HUES64 (cell line): Measurements from ENCODE around the gene DDAH2.

Experiments
- H3K27ac ChIP-seq: 2 replicates; pipeline ENCODE4 v1.7.0; 2013; ENCODE audit warnings: low read depth, low read length, inconsistent platforms
- H3K27me3 ChIP-seq: 2 replicates; pipeline ENCODE4 v1.6.1; 2013; ENCODE audit warnings: mild to moderate bottlenecking, low read length; ENCODE audit not compliant: insufficient read depth
- H3K36me3 ChIP-seq: 2 replicates; pipeline ENCODE4 v1.6.1; 2013; ENCODE audit warnings: mild to moderate bottlenecking, low read length; ENCODE audit not compliant: insufficient read depth
- H3K4me1 ChIP-seq: 2 replicates; pipeline ENCODE4 v1.6.1; 2013; ENCODE audit warnings: mild to moderate bottlenecking, low read length, moderate library complexity; ENCODE audit not compliant: insufficient read depth
- H3K4me3 ChIP-seq: 2 replicates; pipeline ENCODE4 v1.5.1; 2013; ENCODE audit warnings: mild to moderate bottlenecking, low read length, moderate library complexity
- H3K9ac ChIP-seq: 2 replicates; pipeline ENCODE4 v1.6.1; 2013; ENCODE audit warnings: mild to moderate bottlenecking, low read depth, low read length
- H3K9me3 ChIP-seq: 2 replicates; pipeline ENCODE4 v1.6.1; 2013; ENCODE audit warnings: low read depth, low read length; ENCODE audit not compliant: insufficient read depth
- WGBS: fragments of 150-250, 120-280 bp; methylation state at CpG from one replicate; pipeline ENCODE4 v1.1.7; 2013; ENCODE audit warnings: missing lambda C conversion rate; 5-methylcytosine and 5-hydroxymethylcytosine counted together

Gene DDAH2

DNA sequence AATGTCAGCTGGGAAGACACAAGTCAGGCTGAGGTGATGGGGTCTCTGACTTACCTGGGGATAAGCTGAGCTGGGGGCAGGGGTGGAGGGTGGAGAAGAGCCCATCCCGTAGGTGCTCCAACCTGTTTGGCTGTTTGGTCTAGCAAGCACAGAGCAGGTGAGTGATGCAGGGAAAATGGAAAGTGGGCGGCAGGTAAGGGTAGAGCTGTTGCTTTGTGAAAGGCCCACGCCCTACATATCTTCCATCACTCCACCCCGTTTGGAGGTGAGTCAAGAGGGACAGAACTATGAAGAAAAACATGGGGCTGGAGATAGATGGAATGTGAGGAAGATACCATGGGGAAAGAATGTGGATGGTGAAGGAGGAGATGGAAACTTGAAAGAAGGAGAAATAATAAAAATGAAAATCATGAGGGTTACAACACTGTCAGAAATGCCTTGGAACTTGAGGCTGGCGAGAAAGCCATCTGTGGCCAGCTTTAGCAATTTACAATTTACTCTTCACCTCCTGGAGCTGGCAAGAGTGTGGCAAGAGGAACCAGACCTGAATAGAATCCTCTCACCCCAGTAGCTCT is 8.8 kb downstream of the DDAH2 start:
- Histone ChIP-seq H3K9me3 (no peaks in the 10 kb centered on the region), H3K9ac (no peak overlapping the region), H3K27me3 (no peaks in the 10 kb centered on the region), H3K36me3 (no peaks in the 10 kb centered on the region), H3K4me1 (peaks cover 16% of the 10 kb centered on the region), H3K27ac (no peak overlapping the region), H3K4me3 (no peak overlapping the region)
- 96% methylated on average over 5 of the region's 5 CpGs for WGBS

DNA sequence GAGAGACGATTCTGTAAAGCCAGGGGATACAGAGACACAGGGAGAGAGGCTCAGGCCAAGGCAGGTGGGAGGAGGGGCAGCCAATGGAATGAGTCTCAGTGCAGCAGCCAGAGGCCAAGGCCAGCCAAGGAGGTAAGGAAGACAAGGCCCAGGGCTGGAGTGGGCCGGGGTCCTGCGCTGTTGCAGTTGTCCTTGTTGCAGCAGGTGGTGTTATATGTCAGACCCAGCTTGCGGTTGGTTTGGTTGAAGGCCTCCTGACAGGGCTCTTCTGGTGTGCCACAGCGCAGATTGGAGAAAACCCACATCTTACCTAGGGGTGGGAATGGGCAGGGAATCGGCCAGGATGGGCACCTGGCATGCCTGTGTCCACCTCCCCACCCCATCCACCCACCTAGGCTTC is 10.1 kb downstream of the DDAH2 start:
- no peak overlapping the region for H3K9ac ChIP-seq
- H3K4me1 ChIP-seq: peaks cover 28% of the 10 kb centered on the region
- H3K27ac ChIP-seq: no peak overlapping the region
- no peak overlapping the region for H3K4me3 ChIP-seq
- 89% methylated on average over 6 of the region's 6 CpGs for WGBS
- no peaks in the 10 kb centered on the region for H3K36me3 ChIP-seq
- H3K27me3 ChIP-seq: no peaks in the 10 kb centered on the region
- no peaks in the 10 kb centered on the region for H3K9me3 ChIP-seq

DNA sequence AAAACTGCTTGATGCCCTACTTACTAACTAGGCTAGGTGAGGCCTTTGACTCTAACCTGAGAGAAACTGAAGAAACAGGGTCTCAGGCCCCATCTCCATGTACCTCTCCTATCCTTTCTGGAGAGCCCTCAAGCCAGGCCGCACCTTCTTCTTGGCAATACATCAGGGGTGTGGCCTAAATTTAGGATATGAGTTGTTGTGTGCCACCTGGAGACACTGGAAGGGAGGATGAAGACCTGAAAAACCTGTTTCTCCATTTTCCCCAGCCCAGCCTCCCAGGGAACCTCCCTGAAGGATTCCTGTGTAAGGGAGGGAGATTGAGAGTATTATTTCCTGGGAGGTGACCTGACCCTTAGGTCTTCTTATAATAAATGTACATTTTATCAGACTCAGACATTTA is 10.8 kb downstream of the DDAH2 start:
- Histone ChIP-seq H3K9ac (no peak overlapping the region), H3K36me3 (no peaks in the 10 kb centered on the region), H3K9me3 (no peaks in the 10 kb centered on the region), H3K4me3 (no peak overlapping the region), H3K27me3 (no peaks in the 10 kb centered on the region), H3K4me1 (peaks cover 34% of the 10 kb centered on the region), H3K27ac (no peak overlapping the region)
- WGBS: no CpG with 5 or more reads among the region's 1 CpG

DNA sequence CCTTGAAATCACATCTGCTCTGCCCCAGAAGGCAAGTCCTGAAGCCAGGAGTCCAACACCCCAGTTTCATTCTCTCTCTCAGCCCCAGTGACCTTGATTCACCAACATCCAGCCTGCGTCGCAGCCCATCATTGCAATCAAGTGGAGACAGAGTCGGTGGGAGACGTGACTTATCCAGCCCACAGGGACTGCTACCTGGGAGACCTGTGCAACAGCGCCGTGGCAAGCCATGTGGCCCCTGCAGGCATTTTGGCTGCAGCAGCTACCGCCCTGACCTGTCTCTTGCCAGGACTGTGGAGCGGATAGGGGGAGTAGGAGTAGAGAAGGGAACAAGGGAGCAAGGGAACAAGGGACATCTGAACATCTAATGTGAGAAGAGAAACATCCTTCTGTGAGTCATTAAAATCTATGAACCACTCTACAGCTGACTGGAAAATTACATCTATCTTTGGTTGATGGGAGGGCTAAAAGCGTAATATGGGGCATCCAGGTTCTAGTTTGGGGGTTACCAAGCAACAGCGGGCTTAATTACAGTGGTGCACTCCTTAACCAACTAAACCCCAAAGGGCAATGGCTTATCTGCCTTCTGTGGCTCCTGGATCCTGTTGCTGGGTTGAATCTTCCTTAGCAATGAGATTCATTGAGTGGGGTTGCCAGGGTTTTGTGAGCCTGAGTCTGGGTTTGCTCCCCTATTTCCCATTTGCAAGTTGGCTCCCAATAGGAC is 11.4 kb downstream of the DDAH2 start:
- no peak overlapping the region for H3K9ac ChIP-seq
- peaks cover 36% of the 10 kb centered on the region for H3K4me1 ChIP-seq
- 72% methylated on average over 10 of the region's 10 CpGs for WGBS
- no peaks in the 10 kb centered on the region for H3K9me3 ChIP-seq
- no peaks in the 10 kb centered on the region for H3K27me3 ChIP-seq
- no peaks in the 10 kb centered on the region for H3K36me3 ChIP-seq
- H3K4me3 ChIP-seq: no peak overlapping the region
- H3K27ac ChIP-seq: no peak overlapping the region

DNA sequence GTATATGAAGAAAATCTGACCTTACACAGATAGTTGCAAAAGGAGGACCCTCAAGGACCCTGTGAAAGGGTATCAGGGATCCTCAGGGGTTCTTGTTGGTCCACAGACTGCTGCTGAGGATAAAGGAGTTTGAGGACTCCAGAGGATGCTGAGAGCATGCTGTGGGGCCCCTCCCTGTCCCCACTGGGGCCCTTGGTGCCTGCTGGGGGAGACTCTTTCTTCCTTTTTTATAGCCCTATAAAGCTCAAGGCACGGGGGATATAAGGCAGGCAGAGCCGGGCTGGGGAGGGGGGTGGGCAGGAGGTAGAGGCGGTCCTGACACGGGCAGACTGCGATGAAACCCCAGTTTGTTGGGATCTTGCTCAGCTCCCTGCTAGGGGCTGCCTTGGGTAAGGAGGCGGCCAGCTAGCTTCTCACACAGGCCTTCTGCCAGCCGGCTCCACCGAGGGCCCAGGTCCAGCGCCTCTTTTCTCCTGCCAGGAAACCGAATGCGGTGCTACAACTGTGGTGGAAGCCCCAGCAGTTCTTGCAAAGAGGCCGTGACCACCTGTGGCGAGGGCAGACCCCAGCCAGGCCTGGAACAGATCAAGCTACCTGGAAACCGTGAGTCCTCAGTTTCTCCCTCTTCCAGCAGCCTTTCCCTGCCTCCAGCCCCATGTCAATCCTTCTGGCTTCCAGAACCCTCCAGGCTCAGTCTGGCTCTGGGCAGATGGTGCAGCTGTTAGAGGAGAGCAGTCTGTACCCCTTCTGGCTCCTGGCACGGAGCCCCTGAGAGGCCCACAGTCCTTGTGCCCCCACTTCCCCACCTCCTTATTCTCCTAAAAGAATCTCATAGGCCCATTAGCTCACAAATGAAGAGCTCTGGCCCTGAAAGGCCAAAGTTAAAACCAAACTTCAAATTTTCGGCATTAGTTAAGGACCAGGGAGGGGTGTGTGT is 13.8 kb downstream of the DDAH2 start, which contains the start of gene LY6G6D:
LY6G6D (plus strand) TSS at position 327 of the 937 bp plus-strand sequence; CDS start at position 335, 8 bp downstream.
- Histone ChIP-seq H3K36me3 (no peaks in the 10 kb centered on the region), H3K27ac (0 out of 2 replicates have a peak within 1 kb of the TSS, but pooled peaks have one; percentile 7), H3K4me1 (peaks cover 36% of the 10 kb centered on the region), H3K27me3 (no peaks in the 10 kb centered on the region), H3K9ac (no peak within 1 kb of the TSS), H3K4me3 (no peak within 1 kb of the TSS), H3K9me3 (no peaks in the 10 kb centered on the region)
- 60% methylated on average over 15 of the region's 16 CpGs for WGBS

DNA sequence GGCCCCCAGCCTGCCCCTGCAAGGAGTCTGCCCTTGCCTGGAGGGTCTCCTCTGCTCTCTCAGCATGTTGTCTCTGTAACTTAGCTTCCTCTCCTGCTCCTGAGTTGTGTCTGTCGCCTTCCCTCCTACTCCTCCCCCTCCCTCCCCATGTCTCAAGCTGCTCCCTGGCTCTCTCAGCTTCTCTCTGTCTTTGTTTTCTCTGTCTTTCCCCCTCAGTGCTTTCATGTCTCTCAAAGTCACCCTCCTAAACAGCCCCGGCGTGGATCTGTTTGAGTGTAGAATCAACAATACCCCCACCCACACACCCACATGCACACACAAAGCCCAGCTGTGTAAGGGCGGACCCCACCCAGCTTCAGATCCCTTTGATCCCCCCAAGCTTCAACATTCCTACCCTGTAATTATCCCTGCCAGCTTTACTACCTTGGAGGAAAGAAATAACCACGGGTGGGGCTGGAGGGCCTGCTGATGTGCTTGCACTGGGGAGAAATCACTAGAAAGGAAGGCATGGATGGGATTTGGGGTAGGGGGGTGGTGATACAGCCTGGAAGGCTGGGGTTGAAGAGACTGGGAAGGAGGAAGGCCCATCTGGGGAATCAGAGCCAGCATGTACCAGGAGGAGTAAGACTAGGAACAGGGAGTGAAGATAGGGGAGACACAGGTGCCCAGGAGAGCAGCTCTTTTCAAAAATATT is 15.0 kb downstream of the DDAH2 start:
- Histone ChIP-seq H3K27me3 (no peaks in the 10 kb centered on the region), H3K9ac (no peak overlapping the region)

DNA sequence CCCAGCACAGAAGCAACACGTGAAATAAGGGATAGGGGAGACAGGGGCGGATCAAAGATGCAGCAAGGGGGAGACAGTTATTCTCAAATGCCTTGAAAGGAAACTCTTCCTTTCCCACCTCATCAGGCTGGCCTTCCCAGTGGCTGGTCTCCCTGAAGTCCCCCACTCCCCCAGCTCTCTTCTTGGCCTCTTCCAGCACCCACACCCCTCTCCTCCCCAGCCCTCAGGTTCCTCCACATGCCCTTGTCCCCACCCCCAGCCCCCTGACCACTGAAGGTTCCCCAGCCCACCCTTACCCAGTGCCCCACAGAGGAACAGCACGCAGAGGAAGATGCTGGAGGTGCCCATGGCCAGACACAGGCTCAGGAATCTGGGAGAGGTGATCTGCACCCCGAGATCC is 15.6 kb downstream of the DDAH2 start:
- 52% methylated on average over 4 of the region's 4 CpGs for WGBS
- Histone ChIP-seq H3K9me3 (no peaks in the 10 kb centered on the region), H3K27ac (no peak overlapping the region), H3K36me3 (no peaks in the 10 kb centered on the region), H3K9ac (no peak overlapping the region), H3K4me3 (no peak overlapping the region), H3K27me3 (no peaks in the 10 kb centered on the region), H3K4me1 (peaks cover 33% of the 10 kb centered on the region)

More for the DNA sequence above, 15.0 kb downstream of the DDAH2 start:
- H3K4me3 ChIP-seq: no peak overlapping the region
- H3K27ac ChIP-seq: 0 out of 2 replicates have a peak overlapping the region, but pooled peaks have one; percentile 7
- peaks cover 36% of the 10 kb centered on the region for H3K4me1 ChIP-seq
- no peaks in the 10 kb centered on the region for H3K36me3 ChIP-seq
- H3K9me3 ChIP-seq: no peaks in the 10 kb centered on the region
- 19% methylated on average over 5 of the region's 5 CpGs for WGBS

DNA sequence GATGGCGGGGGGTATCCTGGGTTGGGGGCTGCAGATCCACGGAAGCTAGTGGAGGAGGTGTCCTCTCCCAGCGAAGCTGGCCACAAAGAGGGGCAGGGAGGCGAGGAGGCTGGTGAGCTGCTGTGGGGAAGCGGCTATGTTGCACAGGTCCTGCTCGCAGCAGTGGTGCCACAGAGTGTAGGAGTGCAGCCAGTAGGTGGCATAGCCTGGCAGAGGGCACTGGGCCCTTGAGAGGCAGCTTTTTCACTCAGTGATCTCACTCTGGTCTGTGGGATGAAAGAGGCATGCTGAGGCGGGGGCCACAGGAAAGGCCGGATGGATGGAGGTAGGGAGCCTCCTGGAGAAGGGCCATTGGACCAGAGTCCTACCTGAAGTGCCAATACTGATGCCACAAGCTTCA is 16.8 kb downstream of the DDAH2 start:
- Histone ChIP-seq H3K9me3 (no peaks in the 10 kb centered on the region), H3K27me3 (no peaks in the 10 kb centered on the region), H3K4me1 (peaks cover 22% of the 10 kb centered on the region), H3K4me3 (no peak overlapping the region), H3K27ac (no peak overlapping the region), H3K36me3 (no peaks in the 10 kb centered on the region), H3K9ac (no peak overlapping the region)
- 92% methylated on average over 8 of the region's 8 CpGs for WGBS

DNA sequence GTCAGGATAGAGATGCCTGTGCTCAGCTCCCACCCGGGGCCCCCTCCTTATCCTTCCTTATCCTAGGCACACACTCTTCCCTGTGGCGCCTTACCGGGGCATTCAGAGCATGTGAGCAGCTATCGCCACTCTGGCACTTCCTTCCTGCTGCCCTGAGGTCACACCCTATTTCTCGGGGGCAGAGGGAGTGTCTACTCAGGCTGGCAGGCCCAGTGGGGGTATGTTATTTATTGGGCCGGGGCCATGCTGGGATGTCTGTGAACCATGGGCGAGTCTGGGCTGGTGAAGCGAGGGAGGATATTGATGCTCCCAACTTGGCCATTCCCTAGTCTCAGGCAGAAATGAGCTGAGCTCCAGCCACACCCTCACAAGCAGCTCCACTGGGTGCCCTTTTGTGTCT is 17.9 kb downstream of the DDAH2 start:
- WGBS: 89% methylated on average over 8 of the region's 8 CpGs
- Histone ChIP-seq H3K9me3 (no peaks in the 10 kb centered on the region), H3K4me1 (peaks cover 21% of the 10 kb centered on the region), H3K36me3 (no peaks in the 10 kb centered on the region), H3K27ac (no peak overlapping the region), H3K9ac (no peak overlapping the region), H3K27me3 (no peaks in the 10 kb centered on the region), H3K4me3 (no peak overlapping the region)

GRCh38 chr6:31710523-31711219 is 18.4 kb downstream of the DDAH2 start:
- Histone ChIP-seq H3K4me1 (peaks cover 21% of the 10 kb centered on the region), H3K9ac (no peak overlapping the region), H3K27me3 (no peaks in the 10 kb centered on the region), H3K36me3 (no peaks in the 10 kb centered on the region), H3K4me3 (no peak overlapping the region), H3K9me3 (no peaks in the 10 kb centered on the region), H3K27ac (no peak overlapping the region)
- WGBS: 72% methylated on average over 5 of the region's 5 CpGs
